Ammon's horn (tissue), 1 donor: ENCODE data around the gene KDM7A.
A peak's percentile ranks its signal among the peaks of the same experiment; 100 is the strongest.

Experiments
- DNase-seq: peaks from one replicate; pipeline ENCODE4 v3.0.0-alpha.2; 2016; ENCODE audit warnings: low spot score

KDM7A gene, protein sequence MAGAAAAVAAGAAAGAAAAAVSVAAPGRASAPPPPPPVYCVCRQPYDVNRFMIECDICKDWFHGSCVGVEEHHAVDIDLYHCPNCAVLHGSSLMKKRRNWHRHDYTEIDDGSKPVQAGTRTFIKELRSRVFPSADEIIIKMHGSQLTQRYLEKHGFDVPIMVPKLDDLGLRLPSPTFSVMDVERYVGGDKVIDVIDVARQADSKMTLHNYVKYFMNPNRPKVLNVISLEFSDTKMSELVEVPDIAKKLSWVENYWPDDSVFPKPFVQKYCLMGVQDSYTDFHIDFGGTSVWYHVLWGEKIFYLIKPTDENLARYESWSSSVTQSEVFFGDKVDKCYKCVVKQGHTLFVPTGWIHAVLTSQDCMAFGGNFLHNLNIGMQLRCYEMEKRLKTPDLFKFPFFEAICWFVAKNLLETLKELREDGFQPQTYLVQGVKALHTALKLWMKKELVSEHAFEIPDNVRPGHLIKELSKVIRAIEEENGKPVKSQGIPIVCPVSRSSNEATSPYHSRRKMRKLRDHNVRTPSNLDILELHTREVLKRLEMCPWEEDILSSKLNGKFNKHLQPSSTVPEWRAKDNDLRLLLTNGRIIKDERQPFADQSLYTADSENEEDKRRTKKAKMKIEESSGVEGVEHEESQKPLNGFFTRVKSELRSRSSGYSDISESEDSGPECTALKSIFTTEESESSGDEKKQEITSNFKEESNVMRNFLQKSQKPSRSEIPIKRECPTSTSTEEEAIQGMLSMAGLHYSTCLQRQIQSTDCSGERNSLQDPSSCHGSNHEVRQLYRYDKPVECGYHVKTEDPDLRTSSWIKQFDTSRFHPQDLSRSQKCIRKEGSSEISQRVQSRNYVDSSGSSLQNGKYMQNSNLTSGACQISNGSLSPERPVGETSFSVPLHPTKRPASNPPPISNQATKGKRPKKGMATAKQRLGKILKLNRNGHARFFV

DNA sequence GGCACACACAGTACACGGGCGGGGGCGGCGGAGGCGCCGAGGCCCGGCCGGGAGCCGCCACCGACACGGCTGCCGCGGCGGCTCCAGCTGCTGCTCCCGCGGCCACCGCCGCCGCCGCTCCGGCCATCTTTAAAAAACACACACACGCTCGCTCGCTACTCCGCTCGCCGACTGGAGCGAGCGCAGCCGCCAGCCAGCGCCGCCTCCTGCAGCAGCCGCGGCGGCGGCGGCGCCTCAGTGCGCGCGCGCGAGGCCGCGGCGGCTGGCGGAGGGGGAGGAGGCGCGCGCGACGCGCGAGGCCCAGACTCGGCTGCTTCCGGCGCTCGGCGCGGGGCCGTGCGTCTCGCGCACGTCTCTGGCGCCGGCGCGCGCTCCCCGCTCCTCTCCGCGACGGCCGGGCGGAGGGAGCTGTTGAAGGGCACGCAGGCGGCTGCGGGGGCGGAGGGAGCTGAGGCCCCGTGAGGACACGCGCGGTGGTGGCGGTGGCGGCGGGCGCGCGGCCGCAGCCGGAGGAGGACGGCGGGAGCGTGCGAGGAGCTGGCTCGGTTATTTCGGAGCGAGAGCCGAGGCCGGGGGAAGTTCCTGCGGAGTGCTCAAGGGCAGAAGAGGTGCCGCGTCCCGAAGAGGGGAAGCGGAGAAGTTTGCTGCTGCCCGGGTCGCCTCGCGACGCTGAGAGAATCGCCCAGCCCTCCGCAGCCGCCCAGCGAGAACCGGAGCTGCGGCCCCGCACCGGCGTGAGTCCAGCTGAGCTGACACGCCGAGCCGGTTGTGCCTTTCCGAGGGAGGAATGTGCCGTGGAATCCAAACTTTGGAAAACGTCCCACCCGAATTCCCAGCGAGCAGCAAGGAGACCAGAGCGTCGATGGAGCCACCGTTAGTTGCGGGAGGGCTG lies at the start of gene KDM7A:
TSS of gene KDM7A (minus strand) at position 173 of the 892 bp plus-strand sequence. CDS start at position 127, 46 bp downstream.
- DNase-seq: peak; percentile 95

DNA sequence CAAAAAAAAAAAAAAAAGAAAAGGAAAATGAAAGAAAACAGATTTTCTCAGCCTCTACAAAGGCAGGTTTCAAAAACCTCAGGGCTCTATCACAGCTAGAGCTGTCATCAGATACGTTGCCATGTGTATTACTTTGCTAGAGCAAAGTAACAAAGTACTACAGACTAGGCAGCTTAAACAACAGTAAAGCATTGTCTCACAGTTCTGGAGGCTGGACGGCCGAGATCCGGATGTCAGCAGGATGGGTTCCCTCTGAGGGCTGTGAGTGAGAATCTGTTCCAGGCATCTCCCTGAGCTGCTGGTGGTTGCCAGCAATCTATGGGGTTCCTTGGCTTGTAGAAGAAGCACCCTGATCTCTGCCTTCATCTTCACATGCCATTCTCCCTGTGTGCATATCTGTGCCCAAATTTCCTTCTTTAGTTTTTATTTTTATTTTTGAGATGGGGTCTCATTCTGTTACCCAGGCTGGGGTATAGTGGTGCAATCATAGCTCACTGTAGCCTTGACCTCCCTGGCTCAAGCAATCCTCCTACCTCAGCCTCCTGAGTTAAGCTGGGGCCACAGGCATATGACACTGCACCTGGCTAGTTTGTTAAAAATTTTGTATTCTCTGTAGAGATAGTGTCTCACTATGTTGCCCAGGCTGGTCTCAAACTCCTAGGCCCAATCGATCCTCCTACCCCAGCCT lies 48.9 kb upstream of the KDM7A start:
- no peak for DNase-seq

DNA sequence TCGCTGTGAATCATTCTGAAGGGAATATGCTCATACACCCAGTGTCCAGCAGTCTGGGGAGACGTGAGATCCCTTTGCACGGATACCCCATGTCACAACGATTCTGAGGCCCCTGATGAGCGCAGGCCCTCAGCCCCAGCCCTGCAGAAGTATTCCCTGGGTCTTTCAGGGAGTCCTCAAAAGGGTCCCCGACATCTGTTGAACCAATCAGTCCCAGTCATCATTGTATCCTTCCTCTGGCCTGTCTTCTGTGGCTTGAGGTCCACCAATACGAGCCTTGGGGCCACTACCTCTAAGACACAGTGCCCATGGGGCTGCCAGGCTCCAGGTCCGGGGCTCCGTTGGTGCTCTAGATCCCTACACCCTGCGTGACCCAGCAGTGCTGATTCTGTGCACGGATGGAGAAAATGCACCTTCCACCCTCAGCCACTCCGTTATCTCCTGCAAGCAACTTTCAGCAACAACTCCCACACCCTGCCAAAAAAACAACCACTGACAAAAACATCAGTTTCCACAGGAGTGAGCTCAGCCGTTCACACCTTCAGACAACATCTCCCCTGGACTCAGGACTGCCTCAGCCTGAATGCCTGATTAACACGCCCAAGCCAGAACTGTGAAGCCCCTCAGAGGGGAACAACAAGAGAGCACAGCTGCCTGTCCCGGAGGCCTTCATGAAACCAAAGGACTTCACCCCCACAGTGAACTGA lies 46.9 kb upstream of the KDM7A start:
- DNase-seq: no peak

DNA sequence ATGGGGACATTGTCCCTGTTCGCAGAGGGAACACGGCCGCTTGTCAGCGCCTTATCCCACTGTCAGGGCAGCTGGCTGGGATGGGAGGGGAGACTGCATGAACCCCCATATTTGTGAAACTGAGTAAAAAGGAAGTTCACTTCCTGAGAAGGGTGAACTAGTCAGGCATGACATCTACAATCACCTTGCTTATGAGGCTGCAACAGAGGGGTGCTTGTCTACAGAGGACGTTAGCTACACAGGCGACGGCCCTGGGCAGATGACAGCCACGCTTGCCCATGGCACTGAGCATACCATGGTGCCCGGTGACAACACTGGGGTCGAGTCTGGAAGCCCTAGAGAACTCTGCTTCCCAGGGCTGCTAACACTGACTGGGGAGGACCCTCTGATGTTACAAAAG lies 46.0 kb upstream of the KDM7A start:
- no peak for DNase-seq

DNA sequence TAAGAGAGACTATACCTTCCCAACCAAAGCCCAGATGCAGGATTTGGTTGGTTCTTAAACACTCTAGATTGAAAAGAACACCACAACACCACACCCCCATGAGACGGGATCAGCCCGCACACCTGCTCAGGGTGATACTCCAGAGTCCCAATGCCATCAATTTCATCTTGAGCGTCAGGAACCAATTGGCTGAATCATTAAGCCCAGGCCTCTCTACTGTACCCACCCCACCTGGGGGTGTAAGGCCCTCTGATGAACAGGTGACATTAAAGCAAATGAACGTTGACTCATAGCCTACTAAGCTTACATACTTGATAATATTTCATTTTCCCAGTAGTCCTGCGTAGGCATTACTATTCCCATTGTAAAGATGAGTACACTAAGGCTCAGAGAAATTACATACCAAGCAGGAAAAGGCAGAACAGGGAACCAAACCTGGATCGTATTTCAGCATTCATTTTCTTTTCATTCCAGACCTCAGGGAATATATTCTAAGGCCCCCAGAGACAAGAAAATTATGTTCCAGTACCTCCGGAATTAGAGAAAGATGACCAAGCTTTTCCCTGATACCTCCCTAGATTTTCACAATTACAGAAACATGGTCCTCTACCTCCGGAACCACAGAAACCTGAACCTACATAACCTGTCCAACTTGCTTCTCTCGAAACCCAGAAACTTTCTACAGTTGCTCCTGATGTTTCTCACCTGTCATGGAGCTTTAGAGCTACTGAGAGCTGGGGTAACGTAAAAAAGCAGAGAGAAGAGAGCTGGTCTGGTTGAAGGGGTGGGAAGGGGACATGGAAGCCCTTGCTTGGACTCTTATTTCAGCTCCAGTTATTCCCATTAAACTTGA lies 43.1 kb upstream of the KDM7A start:
- DNase-seq: no peak

DNA sequence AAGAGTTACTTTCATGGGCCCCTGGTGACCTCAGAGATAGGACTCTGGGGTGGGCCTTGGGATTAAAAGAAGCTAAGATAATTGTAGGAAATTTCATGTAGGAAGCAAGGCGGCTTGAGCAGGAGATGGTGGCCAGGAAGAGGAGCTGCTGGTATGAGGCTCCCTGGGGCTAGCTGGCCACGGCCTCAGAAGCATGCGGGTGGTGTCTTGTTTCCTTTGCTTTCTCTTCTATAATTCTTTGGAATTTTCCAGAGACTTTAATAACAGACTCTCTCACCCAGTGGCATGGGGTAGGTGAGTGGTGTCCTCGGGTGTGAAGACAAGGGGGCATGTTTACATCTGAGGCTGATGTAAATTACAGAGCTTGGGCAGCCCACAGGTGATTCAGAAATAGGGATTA lies 41.9 kb upstream of the KDM7A start:
- no peak for DNase-seq

DNA sequence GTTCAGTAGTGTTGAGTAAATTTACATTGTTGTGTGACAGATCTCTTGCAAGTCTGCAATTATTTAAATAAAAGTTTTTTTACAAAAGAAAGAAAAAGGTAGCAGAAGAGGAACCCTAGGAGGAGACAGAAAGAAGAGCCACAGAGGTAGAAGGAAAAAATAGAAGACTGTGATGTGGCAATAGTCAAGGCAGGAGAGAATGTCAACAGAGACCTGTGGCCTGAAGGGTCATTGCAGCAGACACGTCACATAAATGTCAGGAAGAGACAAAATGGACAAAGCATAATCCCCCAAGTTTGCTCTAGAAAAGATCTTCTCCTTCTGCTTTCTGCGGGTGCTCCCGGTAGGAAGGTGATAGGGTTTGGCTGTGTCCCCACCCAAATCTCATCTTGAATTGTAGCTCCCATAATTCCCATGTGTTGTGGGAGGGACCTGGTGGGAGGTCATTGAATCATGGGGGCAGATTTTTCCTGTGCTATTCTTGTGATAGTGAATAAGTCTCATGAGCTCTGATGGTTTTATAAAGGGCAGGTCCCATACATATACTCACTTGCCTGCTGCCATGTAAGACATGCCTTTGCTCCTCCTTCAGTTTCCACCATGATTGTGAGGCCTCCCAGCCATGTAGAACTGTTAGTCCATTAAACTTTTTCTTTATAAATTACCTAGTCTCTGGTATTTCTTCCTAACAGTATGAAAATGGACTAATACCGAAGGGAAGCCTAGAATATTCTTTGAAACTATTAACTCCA lies 41.1 kb upstream of the KDM7A start:
- no peak for DNase-seq

DNA sequence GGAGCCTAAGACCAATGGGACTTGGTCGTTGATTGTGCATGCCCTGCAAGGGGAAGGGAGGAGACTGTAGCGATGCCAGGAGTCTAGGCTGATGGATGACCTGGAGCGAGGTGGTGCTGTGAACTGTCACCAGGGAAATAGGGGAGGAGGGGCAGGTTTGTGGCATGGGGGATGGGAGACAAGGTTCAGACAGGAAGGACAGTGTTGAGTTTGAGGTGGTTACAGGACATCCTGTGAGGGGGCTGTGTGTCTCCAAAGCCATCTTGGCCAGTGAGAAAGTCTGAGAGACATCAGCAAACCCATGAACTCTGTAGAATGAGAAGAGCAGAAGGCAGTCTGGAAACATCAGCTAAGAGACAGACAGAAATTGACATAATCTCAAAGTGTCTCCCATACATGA lies 38.5 kb upstream of the KDM7A start:
- no peak for DNase-seq

DNA sequence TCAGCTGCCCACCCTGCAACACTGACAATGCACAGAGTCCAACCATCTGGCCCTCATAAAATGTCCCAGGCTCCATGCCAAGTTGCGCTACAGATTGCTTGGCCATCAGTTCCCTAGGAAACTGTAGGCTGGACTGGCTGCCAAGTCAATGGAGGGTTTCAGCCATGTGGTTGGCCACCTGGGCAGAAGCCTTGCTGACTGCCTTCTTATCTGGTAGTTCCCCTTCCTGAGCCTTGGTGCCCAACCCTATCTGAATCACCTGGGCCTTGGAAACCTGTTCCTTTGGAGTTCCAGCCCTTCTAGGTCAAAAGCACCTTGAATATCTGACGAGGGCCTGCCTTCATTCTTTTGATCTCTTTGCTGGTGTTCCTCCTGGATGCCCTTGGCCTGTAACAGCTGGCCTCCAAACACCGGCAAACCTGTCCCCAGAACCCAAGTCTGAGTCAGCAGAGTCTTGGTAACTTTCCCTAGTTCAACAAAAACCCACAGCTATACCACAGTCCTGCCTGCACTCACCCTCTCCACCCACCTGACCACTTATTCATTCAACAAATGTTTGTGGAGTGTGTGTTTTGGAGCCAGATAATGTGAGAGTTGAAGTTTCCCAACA lies 37.4 kb upstream of the KDM7A start:
- DNase-seq: no peak

DNA sequence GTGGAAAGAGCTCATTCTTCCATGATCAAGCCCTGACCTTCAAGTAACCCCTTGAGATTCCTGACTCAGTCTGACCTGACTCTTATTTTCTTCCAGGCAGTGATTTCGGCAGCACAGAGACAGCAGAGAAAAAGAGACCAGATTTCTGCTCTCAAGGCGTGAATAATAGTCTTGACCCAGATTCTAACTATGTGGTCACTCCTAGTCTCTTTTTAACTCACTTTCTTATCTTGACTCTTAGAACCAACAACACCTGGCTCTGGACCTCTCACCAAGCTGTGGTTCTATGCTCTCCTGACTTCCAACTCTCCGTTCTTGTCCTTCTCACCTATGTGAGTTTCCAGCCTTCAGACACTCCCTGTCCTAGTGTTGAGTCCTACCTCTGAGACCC lies 36.9 kb upstream of the KDM7A start:
- DNase-seq: no peak

DNA sequence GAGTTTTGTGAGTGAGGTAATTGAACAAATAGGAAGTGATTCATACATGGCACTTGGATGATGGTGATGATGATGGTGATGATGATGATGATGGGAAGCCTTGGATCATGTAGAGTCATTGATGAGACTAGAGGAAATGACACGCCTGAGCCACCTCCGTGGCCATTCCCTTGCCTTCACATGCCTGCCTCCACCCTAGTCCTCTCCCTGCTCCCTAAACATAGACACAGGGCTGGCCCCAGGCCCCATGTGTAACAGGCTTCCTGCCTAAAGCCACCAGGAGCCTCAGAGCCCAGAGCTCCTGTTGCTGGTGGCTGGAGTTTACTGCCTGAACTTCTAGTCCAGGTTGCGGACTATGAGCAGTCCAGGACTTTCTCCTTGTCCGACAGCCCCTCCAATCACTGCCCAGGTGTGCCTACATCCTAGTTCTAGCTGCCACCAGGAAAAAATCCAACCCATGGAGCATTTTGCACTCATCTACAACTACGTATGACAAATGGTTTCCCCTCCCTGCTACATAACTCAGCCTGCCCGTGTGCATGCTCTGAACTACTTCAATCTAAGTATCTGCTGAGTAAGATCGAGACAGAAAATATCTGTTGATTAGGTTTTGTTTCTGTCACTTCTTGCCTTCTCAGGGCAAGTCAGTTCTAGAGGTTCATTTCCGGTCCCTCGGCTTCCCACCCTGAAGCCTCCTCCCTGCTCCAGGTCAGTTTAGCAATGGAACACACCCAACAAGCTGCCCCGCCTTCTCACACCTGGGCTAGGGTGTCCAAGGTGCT lies 35.5 kb upstream of the KDM7A start:
- DNase-seq: no peak

DNA sequence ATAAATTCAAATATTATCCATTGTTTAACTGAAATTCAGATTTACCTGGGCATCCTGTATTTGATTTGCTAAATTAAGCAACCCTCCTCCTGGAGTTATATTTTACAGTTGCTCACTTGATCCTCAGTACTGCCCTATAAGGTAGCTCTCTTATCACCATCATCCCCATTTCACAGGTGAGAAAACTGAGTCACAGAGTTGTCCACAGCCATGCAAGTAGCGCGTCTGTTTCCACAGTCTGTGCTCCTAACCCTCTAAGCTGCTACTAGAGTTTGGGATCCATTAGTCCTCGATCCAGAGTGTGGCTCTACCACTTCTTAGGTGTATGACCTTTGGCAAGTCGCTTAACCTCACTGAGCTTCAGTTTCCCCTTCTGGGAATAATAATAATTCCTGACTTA lies 34.9 kb upstream of the KDM7A start:
- DNase-seq: no peak

DNA sequence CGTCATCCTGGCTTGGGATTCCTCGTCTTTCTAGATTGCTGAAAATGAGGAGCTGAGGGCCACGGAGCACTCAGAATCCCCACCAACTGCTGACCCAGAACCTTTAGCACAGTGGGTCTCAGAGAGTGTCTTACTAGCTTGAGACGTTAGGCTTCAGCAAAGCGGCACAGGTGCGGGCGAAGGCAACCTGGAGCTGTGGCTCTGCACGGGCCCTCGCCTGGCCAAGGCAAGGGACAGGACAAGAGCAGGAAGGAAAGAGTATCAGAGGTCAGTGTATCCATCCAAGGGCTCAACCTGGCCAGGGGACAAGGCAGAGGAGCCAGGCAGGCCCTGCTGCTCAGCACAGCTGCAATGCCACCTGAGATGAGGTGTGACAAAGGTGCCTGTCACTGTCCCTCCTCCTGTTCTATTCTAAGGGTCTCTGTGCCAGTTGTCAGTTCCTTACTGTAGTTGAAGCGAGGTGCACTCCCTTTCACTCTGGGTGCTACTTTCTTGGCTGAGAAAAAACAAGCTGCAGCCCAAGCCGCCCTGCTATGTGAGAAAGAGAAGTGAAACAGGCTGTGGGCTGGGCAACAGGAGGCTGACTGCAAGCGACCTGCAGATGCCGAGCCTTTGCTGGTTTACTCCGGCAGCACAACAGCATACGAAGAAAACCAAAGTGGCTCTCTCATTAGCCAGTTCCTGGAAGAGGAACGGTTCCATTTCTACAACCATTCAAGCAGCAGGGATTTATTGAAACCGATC lies 33.3 kb upstream of the KDM7A start:
- peak; percentile 74 for DNase-seq

DNA sequence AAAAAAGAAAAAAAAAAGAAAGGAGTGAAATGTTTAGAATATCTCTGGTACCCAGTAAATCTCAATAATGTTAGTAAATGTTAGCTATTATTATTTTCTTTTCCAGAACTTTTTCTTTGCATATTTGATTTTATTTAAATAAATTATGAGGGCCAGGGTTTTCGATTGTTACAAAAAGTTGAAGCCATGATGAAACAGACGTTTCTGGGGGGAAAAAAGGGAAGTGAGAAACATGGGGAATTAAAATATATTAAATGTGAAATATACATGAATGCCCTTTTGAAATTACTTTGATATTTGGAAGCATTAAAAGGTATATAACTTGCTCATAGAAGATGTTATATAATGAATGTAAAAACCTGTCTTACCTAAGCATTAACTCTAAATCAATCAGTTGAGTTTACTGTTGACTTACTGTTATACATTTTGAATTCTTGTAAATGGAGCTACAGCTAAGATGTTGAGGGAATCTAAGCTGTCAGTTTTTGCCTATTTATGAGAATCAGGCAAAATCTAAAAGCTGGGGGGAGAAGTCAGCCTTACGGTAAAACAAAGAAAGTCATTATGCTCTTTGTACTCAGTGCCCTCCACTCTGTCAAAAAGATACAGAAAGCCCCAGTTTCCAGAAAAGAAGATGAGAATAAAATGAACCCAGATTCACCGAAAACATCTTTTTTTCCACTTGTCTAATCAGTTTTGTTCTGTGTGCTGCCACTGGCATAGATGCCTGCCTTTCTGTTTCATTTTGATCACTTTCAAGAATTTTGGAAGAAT lies 30.0 kb upstream of the KDM7A start:
- no peak for DNase-seq

DNA sequence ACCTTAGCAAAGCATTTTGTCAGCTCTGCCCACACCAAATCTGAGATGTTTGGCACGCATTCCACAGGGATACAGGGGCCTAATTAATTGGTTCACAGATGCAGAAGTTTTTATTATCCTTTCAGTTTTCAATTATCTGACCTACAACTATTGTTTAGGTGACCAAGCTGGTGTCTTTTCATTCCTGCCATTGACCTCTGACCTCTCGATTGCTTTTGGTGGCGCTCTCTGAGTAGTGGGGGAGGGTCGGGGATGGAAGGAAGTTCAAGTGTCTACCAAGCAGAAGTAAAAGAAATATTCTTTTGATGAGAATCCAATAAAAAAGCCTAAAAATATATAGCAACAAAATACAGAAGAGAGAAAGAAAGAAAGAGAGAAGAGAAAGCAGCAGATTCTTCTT lies 28.8 kb upstream of the KDM7A start:
- DNase-seq: no peak

DNA sequence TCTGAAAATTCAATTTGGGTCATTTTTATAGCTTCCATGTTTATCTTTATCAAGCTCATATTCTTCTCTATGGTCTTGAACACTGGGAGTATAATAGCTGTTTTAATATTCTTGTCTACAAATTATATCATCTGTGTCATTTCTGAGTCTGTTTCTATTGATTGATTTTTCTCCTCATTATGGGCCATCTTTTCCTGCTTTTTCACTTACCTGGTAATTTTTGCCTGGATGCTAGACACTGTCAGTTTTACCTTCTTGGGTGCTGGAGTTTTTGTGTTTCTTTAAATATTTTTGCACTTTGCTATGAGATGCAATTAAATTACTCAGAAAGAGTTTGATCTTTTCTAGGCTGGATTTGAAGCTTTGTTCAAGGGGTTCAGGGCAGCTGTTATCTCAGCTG lies 26.8 kb upstream of the KDM7A start:
- no peak for DNase-seq
